Fibroblast of skin of right quadriceps (primary cell): ENCODE measurements around the gene VWA8.
"Not testable (repeated sequence)": the region's sequence is repeated elsewhere in the genome, so short reads cannot be mapped to it uniquely, and the experiment has no call there.

Experiments
- DNase-seq: peaks from one replicate; pipeline ENCODE4 v3.0.0-alpha.2; 2013

The VWA8 gene

GRCh38 chr13:41573640-41574039 is 387.3 kb downstream of the VWA8 start:
- DNase-seq, result not testable (repeated sequence)

GRCh38 chr13:41571817-41572340 is 389.0 kb downstream of the VWA8 start:
- not testable (repeated sequence) for DNase-seq

- DNase-seq, result peak; percentile 47
Measured at GRCh38 chr13:41568972-41569351, 391.9 kb downstream of the VWA8 start.

GRCh38 chr13:41568143-41568971 is 392.6 kb downstream of the VWA8 start:
- peak; percentile 15 for DNase-seq

- DNase-seq, result no peak
Measured at GRCh38 chr13:41567363-41567762, 393.5 kb downstream of the VWA8 start.

- no peak for DNase-seq
Measured at GRCh38 chr13:41565846-41566245, 395.1 kb downstream of the VWA8 start.

GRCh38 chr13:41565216-41565615 is 395.7 kb downstream of the VWA8 start:
- peak; percentile 95 for DNase-seq

- DNase-seq, result no peak
Measured at GRCh38 chr13:41563984-41564365, 396.9 kb downstream of the VWA8 start.

- peak; percentile 58 for DNase-seq
Measured at GRCh38 chr13:41563341-41563983, 397.4 kb downstream of the VWA8 start.

GRCh38 chr13:41562541-41563178 is 398.2 kb downstream of the VWA8 start:
- DNase-seq, result peak; percentile 9

GRCh38 chr13:41562083-41562482 is 398.8 kb downstream of the VWA8 start:
- DNase-seq, result peak; percentile 89

GRCh38 chr13:41561170-41561569 is 399.7 kb downstream of the VWA8 start:
- peak; percentile 48 for DNase-seq

GRCh38 chr13:41558781-41559560 is 401.9 kb downstream of the VWA8 start:
- DNase-seq, result no peak

GRCh38 chr13:41557719-41558118 is 403.2 kb downstream of the VWA8 start:
- no peak for DNase-seq

GRCh38 chr13:41554626-41555386 is 406.1 kb downstream of the VWA8 start:
- DNase-seq, result no peak

GRCh38 chr13:41554180-41554579 is 406.7 kb downstream of the VWA8 start:
- no peak for DNase-seq

GRCh38 chr13:41552031-41552430 is 408.9 kb downstream of the VWA8 start:
- DNase-seq, result no peak

- DNase-seq, result no peak
Measured at GRCh38 chr13:41550276-41550675, 410.6 kb downstream of the VWA8 start.

- DNase-seq, result no peak
Measured at GRCh38 chr13:41549491-41549890, 411.4 kb downstream of the VWA8 start.

GRCh38 chr13:41548910-41549309 is 412.0 kb downstream of the VWA8 start:
- no peak for DNase-seq

- no peak for DNase-seq
Measured at GRCh38 chr13:41548031-41548430, 412.9 kb downstream of the VWA8 start.
